K562 (cell line): ENCODE measurements around the gene EPHX1. TPM values are rescaled to one million over a fixed set of nuclear protein-coding genes. Genes with fewer than 3 reads are reported as not detected.

Source experiments
- DDX20 ChIP-seq: fragments of 450-650 bp; IDR thresholded peaks from 2 replicates; pipeline ENCODE4 v1.6.1; 2016; ENCODE audit warnings: missing genetic modification characterization, low read depth, mild to moderate bottlenecking, missing compliant biosample characterization, moderate library complexity
- FOXK1 ChIP-seq: sonication (generic); formaldehyde crosslinking; IDR thresholded peaks from 2 replicates; pipeline ENCODE4 v1.8.0; 2022; ENCODE audit warnings: missing genetic modification reagents, mild to moderate bottlenecking, borderline replicate concordance
- HIVEP1 ChIP-seq: fragments of 250-450 bp; sonication (Bioruptor Pico); IDR thresholded peaks from 2 replicates; pipeline ENCODE4 v1.4.0; 2020; ENCODE audit warnings: mild to moderate bottlenecking
- KLF13 ChIP-seq: fragments of 450-650 bp; IDR thresholded peaks from 2 replicates; pipeline ENCODE4 v1.6.1; 2016; ENCODE audit warnings: missing genetic modification characterization, low read depth, mild to moderate bottlenecking, missing compliant biosample characterization, moderate library complexity, borderline replicate concordance
- MYNN ChIP-seq, 2 experiments: sonication (generic); formaldehyde crosslinking in 1 of 2; IDR thresholded peaks; 2 replicates each; pipeline versions ENCODE4 v1.5.0 to v1.6.1; 2016 to 2020; ENCODE audit warnings: antibody characterized with exemption in 1 of 2, missing genetic modification reagents in 1 of 2
- NFXL1 ChIP-seq: fragments of 450-650 bp; formaldehyde crosslinking; IDR thresholded peaks from 2 replicates; pipeline ENCODE4 v1.4.0; 2021; ENCODE audit warnings: mild to moderate bottlenecking
- POLR2A ChIP-seq: fragments of 450-650 bp; conservative IDR thresholded peaks from 2 replicates; pipeline ENCODE4 v1.6.1; 2016
- PPARD ChIP-seq: fragments of 250-450 bp; sonication (Bioruptor Pico); IDR thresholded peaks from 2 replicates; pipeline ENCODE4 v1.8.0; 2022; ENCODE audit warnings: inconsistent platforms, mild to moderate bottlenecking, moderate library complexity
- RERE ChIP-seq: sonication (generic); formaldehyde crosslinking; IDR thresholded peaks from 2 replicates; pipeline ENCODE4 v1.8.0; 2023; ENCODE audit warnings: missing genetic modification reagents, mild to moderate bottlenecking, borderline replicate concordance
- SNAPC5 ChIP-seq: fragments of 250-450 bp; sonication (Bioruptor Pico); IDR thresholded peaks from 2 replicates; pipeline ENCODE4 v1.8.0; 2021; ENCODE audit warnings: moderate library complexity, mild to moderate bottlenecking, inconsistent platforms
- TAF1 ChIP-seq: IDR thresholded peaks from 2 replicates; pipeline ENCODE4 v1.6.1; 2011; ENCODE audit warnings: mild to moderate bottlenecking, low read length, moderate library complexity; ENCODE audit not compliant: insufficient read depth, control insufficient read depth, severe bottlenecking; ENCODE audit errors: extremely low read depth
- ZFP36 ChIP-seq: fragments of 150-350 bp; IDR thresholded peaks from 2 replicates; pipeline ENCODE4 v1.6.1; 2018; ENCODE audit warnings: low read length, low read depth; ENCODE audit not compliant: partially characterized antibody
- ZNF764 ChIP-seq: fragments of 250-450 bp; sonication (Bioruptor Pico); IDR thresholded peaks from 2 replicates; pipeline ENCODE4 v1.4.0; 2020; ENCODE audit warnings: low read depth, mild to moderate bottlenecking, moderate library complexity
- polyA plus RNA-seq, 8 experiments: library from polyadenylated mRNA; depleted of rRNA in 4 of 8; stranded (reverse) in 5 of 8; unstranded in 3 of 8; fragments of >200 nt; fragmentation: Nextera tagmentation in 2 of 8; fragmentation: Illumina TruSeq in 1 of 8; extraction: Ambion mirVana in 2 of 8; extraction: Trizol in 1 of 8; gene quantifications; 2 replicates each; pipeline versions ENCODE4 v1.2.1 to v1.2.3, GENCODE V29; 2011 to 2014; ENCODE audit warnings: inconsistent platforms in 1 of 8, missing spikeins in 1 of 8
- total RNA-seq, 7 experiments: library from RNA; depleted of rRNA in 6 of 7; stranded (reverse); fragments of >200 nt in 6 of 7; fragmentation: Illumina TruSeq in 2 of 7; extraction: Trizol in 2 of 7; gene quantifications; 2 replicates each; pipeline versions ENCODE4 v1.2.1 to v1.2.3, GENCODE V29; 2011 to 2021; ENCODE audit warnings: low replicate concordance in 1 of 7
- TF ChIP-seq, protein P1 (sequence below): fragments of 250-450 bp; sonication (Bioruptor Pico); IDR thresholded peaks from 2 replicates; pipeline ENCODE4 v1.4.0; 2020; ENCODE audit warnings: mild to moderate bottlenecking, moderate library complexity
- TF ChIP-seq, protein P2 (sequence below): IDR thresholded peaks from 2 replicates; pipeline ENCODE4 v1.6.1; 2011; ENCODE audit not compliant: insufficient read length; ENCODE audit errors: extremely low read depth
- TF ChIP-seq, protein P3 (sequence below): fragments of 450-650 bp; formaldehyde crosslinking; IDR thresholded peaks from 2 replicates; pipeline ENCODE4 v1.4.0; 2020; ENCODE audit warnings: mild to moderate bottlenecking, moderate library complexity

EPHX1 gene
- total and polyA plus RNA-seq, 9 of the 15 experiments (the other 6 are each of a cell fraction or from before 2014, with no cell fraction given), result 0.21 to 27.0 (median 6.7) TPM

GRCh38 chr1:225777583-225778336 lies 32.2 kb upstream of the EPHX1 start, which contains the start of gene SRP9 (continued):
- TF ChIP-seq, protein P1, sequence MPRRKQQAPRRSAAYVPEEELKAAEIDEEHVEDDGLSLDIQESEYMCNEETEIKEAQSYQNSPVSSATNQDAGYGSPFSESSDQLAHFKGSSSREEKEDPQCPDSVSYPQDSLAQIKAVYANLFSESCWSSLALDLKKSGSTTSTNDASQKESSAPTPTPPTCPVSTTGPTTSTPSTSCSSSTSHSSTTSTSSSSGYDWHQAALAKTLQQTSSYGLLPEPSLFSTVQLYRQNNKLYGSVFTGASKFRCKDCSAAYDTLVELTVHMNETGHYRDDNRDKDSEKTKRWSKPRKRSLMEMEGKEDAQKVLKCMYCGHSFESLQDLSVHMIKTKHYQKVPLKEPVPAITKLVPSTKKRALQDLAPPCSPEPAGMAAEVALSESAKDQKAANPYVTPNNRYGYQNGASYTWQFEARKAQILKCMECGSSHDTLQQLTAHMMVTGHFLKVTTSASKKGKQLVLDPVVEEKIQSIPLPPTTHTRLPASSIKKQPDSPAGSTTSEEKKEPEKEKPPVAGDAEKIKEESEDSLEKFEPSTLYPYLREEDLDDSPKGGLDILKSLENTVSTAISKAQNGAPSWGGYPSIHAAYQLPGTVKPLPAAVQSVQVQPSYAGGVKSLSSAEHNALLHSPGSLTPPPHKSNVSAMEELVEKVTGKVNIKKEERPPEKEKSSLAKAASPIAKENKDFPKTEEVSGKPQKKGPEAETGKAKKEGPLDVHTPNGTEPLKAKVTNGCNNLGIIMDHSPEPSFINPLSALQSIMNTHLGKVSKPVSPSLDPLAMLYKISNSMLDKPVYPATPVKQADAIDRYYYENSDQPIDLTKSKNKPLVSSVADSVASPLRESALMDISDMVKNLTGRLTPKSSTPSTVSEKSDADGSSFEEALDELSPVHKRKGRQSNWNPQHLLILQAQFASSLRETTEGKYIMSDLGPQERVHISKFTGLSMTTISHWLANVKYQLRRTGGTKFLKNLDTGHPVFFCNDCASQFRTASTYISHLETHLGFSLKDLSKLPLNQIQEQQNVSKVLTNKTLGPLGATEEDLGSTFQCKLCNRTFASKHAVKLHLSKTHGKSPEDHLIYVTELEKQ (CRISPR knock-in tag), result no peak
- peak; percentile 90 for TF ChIP-seq KLF13 (tag)
- peak; percentile 88 for TF ChIP-seq MYNN (IDR thresholded peaks at IDR 0.05)
- TF ChIP-seq MYNN (CRISPR knock-in tag; IDR thresholded peaks at IDR 0.05), result no peak
- no peak for TF ChIP-seq FOXK1 (CRISPR knock-in tag)
- peak; percentile 41 for TF ChIP-seq ZFP36
- no peak for TF ChIP-seq ZNF764 (CRISPR knock-in tag)
- no peak for TF ChIP-seq NFXL1
- TF ChIP-seq POLR2A, result peak; percentile 98
- no peak for TF ChIP-seq PPARD
- no peak for TF ChIP-seq SNAPC5
- peak; percentile 83 for TF ChIP-seq TAF1
- no peak for TF ChIP-seq HIVEP1
- TF ChIP-seq DDX20, result no peak
- TF ChIP-seq, protein P2, sequence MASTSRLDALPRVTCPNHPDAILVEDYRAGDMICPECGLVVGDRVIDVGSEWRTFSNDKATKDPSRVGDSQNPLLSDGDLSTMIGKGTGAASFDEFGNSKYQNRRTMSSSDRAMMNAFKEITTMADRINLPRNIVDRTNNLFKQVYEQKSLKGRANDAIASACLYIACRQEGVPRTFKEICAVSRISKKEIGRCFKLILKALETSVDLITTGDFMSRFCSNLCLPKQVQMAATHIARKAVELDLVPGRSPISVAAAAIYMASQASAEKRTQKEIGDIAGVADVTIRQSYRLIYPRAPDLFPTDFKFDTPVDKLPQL, result no peak
- no peak for TF ChIP-seq RERE (CRISPR knock-in tag)
- TF ChIP-seq, protein P3, sequence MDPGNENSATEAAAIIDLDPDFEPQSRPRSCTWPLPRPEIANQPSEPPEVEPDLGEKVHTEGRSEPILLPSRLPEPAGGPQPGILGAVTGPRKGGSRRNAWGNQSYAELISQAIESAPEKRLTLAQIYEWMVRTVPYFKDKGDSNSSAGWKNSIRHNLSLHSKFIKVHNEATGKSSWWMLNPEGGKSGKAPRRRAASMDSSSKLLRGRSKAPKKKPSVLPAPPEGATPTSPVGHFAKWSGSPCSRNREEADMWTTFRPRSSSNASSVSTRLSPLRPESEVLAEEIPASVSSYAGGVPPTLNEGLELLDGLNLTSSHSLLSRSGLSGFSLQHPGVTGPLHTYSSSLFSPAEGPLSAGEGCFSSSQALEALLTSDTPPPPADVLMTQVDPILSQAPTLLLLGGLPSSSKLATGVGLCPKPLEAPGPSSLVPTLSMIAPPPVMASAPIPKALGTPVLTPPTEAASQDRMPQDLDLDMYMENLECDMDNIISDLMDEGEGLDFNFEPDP (CRISPR knock-in tag), result no peak
